PC-9 (cell line): ENCODE data around the gene KRTAP10-5. TPM values are rescaled to one million over a fixed set of nuclear protein-coding genes. Genes with fewer than 3 reads are reported as not detected.

Experiments
- BruUV-seq: library from RNA; stranded (reverse); fragments of 400-500 nt; replicated peaks from 2 replicates; lab custom pipeline; 2021; lab: Mats Ljungman, UMichigan
- CTCF ChIA-PET: fragments of 300-600 bp; sonication (Branson Sonifier 250); formaldehyde crosslinking; loops from one replicate; lab custom pipeline; 2022; ENCODE audit warnings: antibody characterized with exemption; lab: Charles Lee
- POLR2A ChIA-PET: fragments of 300-600 bp; sonication (Branson Sonifier 250); formaldehyde crosslinking; loops from one replicate; lab custom pipeline; 2022; ENCODE audit warnings: antibody characterized with exemption; ENCODE audit not compliant: unreplicated experiment; lab: Charles Lee
- DNase-seq, 2 experiments: peaks; one replicate each; pipeline versions ENCODE4 v3.0.0 to v3.0.0-alpha.2; 2015 to 2022; ENCODE audit warnings: mixed read lengths in 1 of 2
- H2AFZ ChIP-seq: fragments of 200-600 bp; sonication (generic); 2 replicates; pipeline ENCODE4 v1.8.1; 2017; ENCODE audit warnings: antibody characterized with exemption
- H3F3A ChIP-seq: fragments of 200-600 bp; sonication (generic); 2 replicates; pipeline ENCODE4 v1.8.1; 2017; ENCODE audit warnings: antibody characterized with exemption, mild to moderate bottlenecking, low read depth; ENCODE audit not compliant: insufficient read depth
- H3K27ac ChIP-seq: fragments of 200-600 bp; sonication (generic); 2 replicates; pipeline ENCODE4 v1.6.1; 2016; ENCODE audit warnings: mixed run types
- H3K27me3 ChIP-seq: fragments of 200-600 bp; sonication (generic); 2 replicates; pipeline ENCODE4 v1.6.1; 2016; ENCODE audit warnings: low read depth, mixed run types; ENCODE audit not compliant: insufficient read depth
- H3K36me3 ChIP-seq: fragments of 200-600 bp; sonication (generic); 2 replicates; pipeline ENCODE4 v1.6.1; 2016; ENCODE audit warnings: low read depth, mixed run types
- H3K4me1 ChIP-seq: fragments of 200-600 bp; sonication (generic); replicated peaks from 2 replicates; pipeline ENCODE4 v1.6.1; 2016; ENCODE audit warnings: mixed run types; ENCODE audit not compliant: insufficient read depth
- H3K4me2 ChIP-seq: fragments of 200-600 bp; sonication (generic); 2 replicates; pipeline ENCODE4 v1.6.1; 2017; ENCODE audit warnings: mixed run types
- H3K4me3 ChIP-seq: fragments of 200-600 bp; sonication (generic); 2 replicates; pipeline ENCODE4 v1.6.1; 2016; ENCODE audit warnings: mixed run types
- H3K79me2 ChIP-seq: fragments of 200-600 bp; sonication (generic); 2 replicates; pipeline ENCODE4 v1.6.1; 2017; ENCODE audit warnings: low read depth, mixed run types
- H3K9me2 ChIP-seq: fragments of 200-600 bp; sonication (generic); 2 replicates; pipeline ENCODE4 v1.8.1; 2017; ENCODE audit warnings: mild to moderate bottlenecking; ENCODE audit not compliant: insufficient read depth
- H3K9me3 ChIP-seq: fragments of 200-600 bp; sonication (generic); 2 replicates; pipeline ENCODE4 v1.8.1; 2016; ENCODE audit warnings: low read depth; ENCODE audit not compliant: insufficient read depth
- H4K20me1 ChIP-seq: fragments of 200-600 bp; sonication (generic); 2 replicates; pipeline ENCODE4 v1.8.1; 2017; ENCODE audit not compliant: insufficient read depth
- EZH2 ChIP-seq: fragments of 200-600 bp; sonication (generic); IDR thresholded peaks from 2 replicates; pipeline ENCODE4 v1.8.0; 2017; ENCODE audit warnings: antibody characterized with exemption, low read depth
- intact Hi-C: fragments of 100-400 bp; cut with micrococcal nuclease; formaldehyde crosslinking; loops from one replicate; pipeline ENCODE4 v1.10.0; 2022; ENCODE audit not compliant: unreplicated experiment
- total RNA-seq: library from RNA; stranded (reverse); gene quantifications from 2 replicates; pipeline ENCODE4 v1.2.3, GENCODE V29; 2021
- TF ChIP-seq, protein P1 (sequence below): fragments of 200-600 bp; sonication (generic); conservative IDR thresholded peaks from 2 replicates; pipeline ENCODE4 v1.6.1; 2017; ENCODE audit warnings: mixed run types, antibody characterized with exemption, mild to moderate bottlenecking, moderate library complexity

Gene KRTAP10-5
- total RNA-seq, 1 experiment from 2014 or later: not detected

DNA sequence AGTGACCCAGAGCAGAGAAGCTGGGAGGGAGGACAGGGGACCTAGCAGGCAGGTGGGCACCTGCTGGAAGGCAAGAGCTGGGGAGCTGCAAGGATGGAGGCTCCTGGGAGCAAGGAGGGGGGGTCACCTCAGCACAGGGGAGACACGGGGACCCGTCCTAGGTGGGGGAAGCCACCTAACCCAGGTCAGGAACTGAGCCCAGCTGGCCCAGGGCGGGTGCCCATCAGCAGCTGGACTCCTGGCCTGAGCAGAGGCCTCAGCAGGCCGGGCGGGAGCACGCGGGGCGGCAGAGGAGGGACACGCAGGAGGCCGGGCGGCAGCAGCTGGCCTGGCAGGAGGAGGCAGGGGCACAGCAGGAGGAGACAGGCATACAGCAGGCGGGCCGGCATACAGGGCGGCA, 41.4 kb downstream of the KRTAP10-5 start:
- H3K4me2 ChIP-seq: no peak overlapping the region
- H3F3A ChIP-seq: no peaks in the 10 kb centered on the region
- no peak overlapping the region for H3K4me3 ChIP-seq
- TF ChIP-seq, protein P1, sequence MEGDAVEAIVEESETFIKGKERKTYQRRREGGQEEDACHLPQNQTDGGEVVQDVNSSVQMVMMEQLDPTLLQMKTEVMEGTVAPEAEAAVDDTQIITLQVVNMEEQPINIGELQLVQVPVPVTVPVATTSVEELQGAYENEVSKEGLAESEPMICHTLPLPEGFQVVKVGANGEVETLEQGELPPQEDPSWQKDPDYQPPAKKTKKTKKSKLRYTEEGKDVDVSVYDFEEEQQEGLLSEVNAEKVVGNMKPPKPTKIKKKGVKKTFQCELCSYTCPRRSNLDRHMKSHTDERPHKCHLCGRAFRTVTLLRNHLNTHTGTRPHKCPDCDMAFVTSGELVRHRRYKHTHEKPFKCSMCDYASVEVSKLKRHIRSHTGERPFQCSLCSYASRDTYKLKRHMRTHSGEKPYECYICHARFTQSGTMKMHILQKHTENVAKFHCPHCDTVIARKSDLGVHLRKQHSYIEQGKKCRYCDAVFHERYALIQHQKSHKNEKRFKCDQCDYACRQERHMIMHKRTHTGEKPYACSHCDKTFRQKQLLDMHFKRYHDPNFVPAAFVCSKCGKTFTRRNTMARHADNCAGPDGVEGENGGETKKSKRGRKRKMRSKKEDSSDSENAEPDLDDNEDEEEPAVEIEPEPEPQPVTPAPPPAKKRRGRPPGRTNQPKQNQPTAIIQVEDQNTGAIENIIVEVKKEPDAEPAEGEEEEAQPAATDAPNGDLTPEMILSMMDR: no peak
- ChIA-PET CTCF (no interaction called here), POLR2A (interaction anchor here (0.7 kb wide), 1 partner anchor 553 kb away, joined by 4 read pairs; no protein-coding TSS in a partner anchor)
- no TSS peak for BruUV-seq
- intact Hi-C loops: no loop called here
- H3K27ac ChIP-seq: no peak overlapping the region
- H3K9me3 ChIP-seq: peaks cover 3% of the 10 kb centered on the region; the same call in 1 of the 2 replicates
- H4K20me1 ChIP-seq: no peaks in the 10 kb centered on the region
- no peaks in the 10 kb centered on the region for H3K9me2 ChIP-seq
- H3K27me3 ChIP-seq: peaks cover 31% of the 10 kb centered on the region
- no peaks in the 10 kb centered on the region for H3K79me2 ChIP-seq
- no peaks in the 10 kb centered on the region for H3K36me3 ChIP-seq
- no peak for DNase-seq
- H3K4me1 ChIP-seq: no peaks in the 10 kb centered on the region
- H2AFZ ChIP-seq: no peak overlapping the region

GRCh38 chr21:44537930-44538911, 42.2 kb downstream of the KRTAP10-5 start:
- BruUV-seq: no TSS peak
- no peaks in the 10 kb centered on the region for H3K9me2 ChIP-seq

GRCh38 chr21:44535963-44536362, 44.4 kb downstream of the KRTAP10-5 start:
- Histone ChIP-seq H3K9me2 (no peaks in the 10 kb centered on the region), H3K4me3 (no peak overlapping the region), H3K4me2 (no peak overlapping the region), H3F3A (no peaks in the 10 kb centered on the region), H3K27ac (no peak overlapping the region), H2AFZ (no peak overlapping the region), H3K4me1 (no peaks in the 10 kb centered on the region), H3K9me3 (no peaks in the 10 kb centered on the region), H4K20me1 (no peaks in the 10 kb centered on the region), H3K79me2 (no peaks in the 10 kb centered on the region), H3K27me3 (peaks cover 33% of the 10 kb centered on the region), H3K36me3 (no peaks in the 10 kb centered on the region)
- no TSS peak for BruUV-seq
- no peak for DNase-seq
- intact Hi-C loops: no loop called here
- TF ChIP-seq EZH2: no peak
- TF ChIP-seq, protein P1: no peak
- POLR2A ChIA-PET: no interaction called here
- CTCF ChIA-PET: no interaction called here

More at GRCh38 chr21:44537930-44538911, 42.2 kb downstream of the KRTAP10-5 start:
- Histone ChIP-seq H3K27ac (no peak overlapping the region), H3K4me3 (no peak overlapping the region), H3F3A (no peaks in the 10 kb centered on the region), H3K79me2 (no peaks in the 10 kb centered on the region), H3K27me3 (peaks cover 31% of the 10 kb centered on the region), H3K4me1 (no peaks in the 10 kb centered on the region), H2AFZ (no peak overlapping the region), H3K4me2 (no peak overlapping the region), H3K36me3 (no peaks in the 10 kb centered on the region), H3K9me3 (peaks cover 3% of the 10 kb centered on the region; the same call in 1 of the 2 replicates), H4K20me1 (no peaks in the 10 kb centered on the region)
- intact Hi-C loops: no loop called here
- no peak for DNase-seq
- CTCF ChIA-PET: no interaction called here
- TF ChIP-seq, protein P1: no peak
- no peak for TF ChIP-seq EZH2
- POLR2A ChIA-PET: interaction anchor here (0.7 kb wide), 1 partner anchor 553 kb away, joined by 4 read pairs; no protein-coding TSS in a partner anchor
